Upper lobe of left lung (tissue), 4 donors: Measurements from ENCODE around the gene MICU2.

Source experiments
- POLR2A ChIP-seq, 4 donors: fragments of 450-650 bp; IDR thresholded peaks; one replicate each; pipeline ENCODE4 v1.5.1; 2016 to 2017; ENCODE audit warnings: antibody characterized with exemption in 4 of 4, mild to moderate bottlenecking in 2 of 4
- POLR2AphosphoS5 ChIP-seq, 2 donors: sonication (generic); formaldehyde crosslinking; IDR thresholded peaks; one replicate each; pipeline ENCODE4 v1.5.1; 2017; ENCODE audit warnings: antibody characterized with exemption in 2 of 2
- TF ChIP-seq, protein P1 (sequence below), 6 experiments: fragments of 450-650 bp in 4 of 6; fragments of 200-600 bp in 2 of 6; sonication (generic) in 2 of 6; IDR thresholded peaks; one replicate each; pipeline ENCODE4 v1.5.1; 2016 to 2019; ENCODE audit warnings: antibody characterized with exemption in 6 of 6

DNA sequence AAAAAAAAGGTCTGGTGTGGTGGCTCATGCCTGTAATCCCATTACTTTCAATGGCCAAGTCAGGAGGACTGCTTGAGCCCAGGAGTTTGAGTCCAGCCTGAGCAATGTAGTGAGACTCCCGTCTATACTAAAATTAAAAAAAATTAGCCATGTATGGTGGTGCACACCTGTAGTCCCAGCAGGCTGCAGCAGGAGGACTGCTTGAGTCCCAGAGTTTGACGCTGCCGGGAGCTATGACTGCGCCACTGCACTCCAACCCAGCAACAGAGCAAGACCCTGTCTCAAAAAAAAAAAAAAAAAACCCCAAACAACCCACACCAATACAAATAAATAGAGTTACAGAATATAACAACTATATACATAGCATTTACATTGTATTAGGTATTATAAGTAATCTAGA lies 65.7 kb downstream of the MICU2 start:
- TF ChIP-seq, protein P1, sequence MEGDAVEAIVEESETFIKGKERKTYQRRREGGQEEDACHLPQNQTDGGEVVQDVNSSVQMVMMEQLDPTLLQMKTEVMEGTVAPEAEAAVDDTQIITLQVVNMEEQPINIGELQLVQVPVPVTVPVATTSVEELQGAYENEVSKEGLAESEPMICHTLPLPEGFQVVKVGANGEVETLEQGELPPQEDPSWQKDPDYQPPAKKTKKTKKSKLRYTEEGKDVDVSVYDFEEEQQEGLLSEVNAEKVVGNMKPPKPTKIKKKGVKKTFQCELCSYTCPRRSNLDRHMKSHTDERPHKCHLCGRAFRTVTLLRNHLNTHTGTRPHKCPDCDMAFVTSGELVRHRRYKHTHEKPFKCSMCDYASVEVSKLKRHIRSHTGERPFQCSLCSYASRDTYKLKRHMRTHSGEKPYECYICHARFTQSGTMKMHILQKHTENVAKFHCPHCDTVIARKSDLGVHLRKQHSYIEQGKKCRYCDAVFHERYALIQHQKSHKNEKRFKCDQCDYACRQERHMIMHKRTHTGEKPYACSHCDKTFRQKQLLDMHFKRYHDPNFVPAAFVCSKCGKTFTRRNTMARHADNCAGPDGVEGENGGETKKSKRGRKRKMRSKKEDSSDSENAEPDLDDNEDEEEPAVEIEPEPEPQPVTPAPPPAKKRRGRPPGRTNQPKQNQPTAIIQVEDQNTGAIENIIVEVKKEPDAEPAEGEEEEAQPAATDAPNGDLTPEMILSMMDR (IDR thresholded peaks at IDR 0.05): no peak
- no peak for TF ChIP-seq POLR2AphosphoS5 (IDR thresholded peaks at IDR 0.05)
- no peak for TF ChIP-seq POLR2A (IDR thresholded peaks at IDR 0.05)
